Right lobe of liver (tissue), 6 donors: ENCODE results near the gene PDLIM5. TPM values are rescaled to one million over a fixed set of nuclear protein-coding genes. Genes with fewer than 3 reads are reported as not detected.
"Not testable (repeated sequence)": the region's sequence is repeated elsewhere in the genome, so short reads cannot be mapped to it uniquely, and the experiment has no call there.

Source experiments
- ATAC-seq, 4 donors: fragments of 200-7000 bp; cut with Tn5 transposase; one replicate each; pipeline ENCODE4 v1.9.1; 2020; ENCODE audit warnings: mild to moderate bottlenecking in 4 of 4, moderate library complexity in 4 of 4
- DNase-seq, 3 donors: peaks; one replicate each; pipeline ENCODE4 v3.0.0-alpha.2; 2020
- H3K27ac ChIP-seq, 3 donors: fragments of 200-600 bp; one replicate each; pipeline ENCODE4 v1.8.0; 2022
- H3K27me3 ChIP-seq, 2 donors: fragments of 200-600 bp; one replicate each; pipeline ENCODE4 v1.8.0; 2022
- H3K36me3 ChIP-seq, 4 donors: fragments of 200-600 bp; sonication (generic) in 1 of 4; one replicate each; pipeline versions ENCODE4 v1.5.1 to v1.8.0; 2017 to 2022; ENCODE audit warnings: control low read depth in 1 of 4
- H3K4me1 ChIP-seq, 4 donors: fragments of 200-600 bp; sonication (generic) in 1 of 4; one replicate each; pipeline versions ENCODE4 v1.5.1 to v1.8.0; 2017 to 2022; ENCODE audit warnings: control low read depth in 1 of 4
- H3K4me3 ChIP-seq, 3 donors: fragments of 200-600 bp; one replicate each; pipeline ENCODE4 v1.8.0; 2022
- H3K9me3 ChIP-seq, 4 donors: fragments of 200-600 bp; sonication (generic) in 1 of 4; one replicate each; pipeline versions ENCODE4 v1.5.1 to v1.8.0; 2017 to 2022; ENCODE audit warnings: control low read depth in 1 of 4
- CTCF ChIP-seq, 4 donors: fragments of 200-600 bp in 3 of 4; fragments of 450-650 bp in 1 of 4; IDR thresholded peaks; one replicate each; pipeline versions ENCODE4 v1.5.1 to v1.8.0; 2016 to 2022; ENCODE audit warnings: antibody characterized with exemption in 4 of 4, mild to moderate bottlenecking in 2 of 4
- POLR2A ChIP-seq: fragments of 450-650 bp; IDR thresholded peaks from one replicate; pipeline ENCODE4 v1.6.1; 2017; ENCODE audit warnings: antibody characterized with exemption, mild to moderate bottlenecking
- WGBS: methylation state at CpG from one replicate; pipeline ENCODE4 v1.1.6; 2018; ENCODE audit warnings: low coverage, low lambda C conversion rate; ENCODE audit not compliant: insufficient coverage; ENCODE audit errors: missing lambda C conversion rate; 5-methylcytosine and 5-hydroxymethylcytosine counted together
- intact Hi-C, 2 donors: fragments of 100-400 bp; cut with DNase I; formaldehyde crosslinking; loops; one replicate each; pipeline versions ENCODE4 v1.11.2 to v1.14.1; 2022
- total RNA-seq, 6 experiments: library from RNA; depleted of rRNA in 2 of 6; stranded (reverse); fragments of >200 nt in 2 of 6; fragmentation: NEBNext Ultra II Directional in 3 of 6; extraction: Animal tissue kit (Norgen Biotek cat#: 25700) in 3 of 6; gene quantifications; one replicate each; pipeline versions ENCODE4 v1.1.0 to v1.2.4, GENCODE V29; 2016 to 2023
- donor health status: DM: no; HTN: yes; CAD: no.
- donor health status: DM: no; HTN: no; CAD: no.
- donor health status: DM: no; HTN: no; CAD: no.
- donor health status: DM: no; HTN: yes; CAD: no.
- donor health status: DM: no; HTN: yes; CAD: no.

PDLIM5 gene
- total RNA-seq, 6 experiments from 2014 or later, result 71.9 to 135 (median 101) TPM

- Histone ChIP-seq H3K4me1 (peaks cover 0 to 48% (median 8%) of the 10 kb centered on the region in 4 donors), H3K36me3 (no peaks in the 10 kb centered on the region), H3K27me3 (no peaks in the 10 kb centered on the region), H3K27ac (no peak overlapping the region), H3K4me3 (no peak overlapping the region), H3K9me3 (no peaks in the 10 kb centered on the region)
- TF ChIP-seq CTCF (IDR thresholded peaks at IDR 0.05), result no peak
- TF ChIP-seq POLR2A, result no peak
- ATAC-seq (no peak), DNase-seq (no peak)
- WGBS, result 89% methylated on average over 3 of the region's 4 CpGs
- intact Hi-C loops, result no loop called here
Observed at GRCh38 chr4:94468093-94468769, 16.5 kb downstream of the PDLIM5 start.

GRCh38 chr4:94469221-94469784, 17.6 kb downstream of the PDLIM5 start:
- intact Hi-C loops, result no loop called here
- no peaks in the 10 kb centered on the region for H3K27me3 ChIP-seq
- ATAC-seq (no peak), DNase-seq (no peak)
- 43% methylated on average over 1 of the region's 1 CpG for WGBS
- H3K4me3 ChIP-seq, result no peak overlapping the region
- peaks cover 0 to 43% (median 6%) of the 10 kb centered on the region in 4 donors for H3K4me1 ChIP-seq
- TF ChIP-seq CTCF (IDR thresholded peaks at IDR 0.05) (no peak), POLR2A (no peak)
- H3K36me3 ChIP-seq, result no peaks in the 10 kb centered on the region
- no peak overlapping the region for H3K27ac ChIP-seq
- H3K9me3 ChIP-seq, result no peaks in the 10 kb centered on the region

- no peaks in the 10 kb centered on the region for H3K27me3 ChIP-seq
- 96% methylated on average over 4 of the region's 4 CpGs for WGBS
- no peak overlapping the region for H3K27ac ChIP-seq
- H3K9me3 ChIP-seq, result no peaks in the 10 kb centered on the region
- TF ChIP-seq POLR2A (no peak), CTCF (IDR thresholded peaks at IDR 0.05) (no peak)
- intact Hi-C loops, result no loop called here
- ATAC-seq (no peak), DNase-seq (no peak)
- H3K36me3 ChIP-seq, result no peaks in the 10 kb centered on the region
- no peak overlapping the region for H3K4me3 ChIP-seq
- H3K4me1 ChIP-seq, result peaks cover 0 to 43% (median 8%) of the 10 kb centered on the region in 4 donors
Observed at GRCh38 chr4:94470132-94470531, 18.4 kb downstream of the PDLIM5 start.

- H3K36me3 ChIP-seq, intact Hi-C loops, DNase-seq, H3K4me3 ChIP-seq, H3K9me3 ChIP-seq, H3K27me3 ChIP-seq, H3K27ac ChIP-seq, ATAC-seq: not testable (repeated sequence)
- WGBS, result 100% methylated on average over 2 of the region's 4 CpGs
- H3K4me1 ChIP-seq, result peaks cover 0 to 44% (median 8%) of the 10 kb centered on the region in 4 donors
Observed at GRCh38 chr4:94470782-94471181, 19.0 kb downstream of the PDLIM5 start.

GRCh38 chr4:94472056-94472826, 20.5 kb downstream of the PDLIM5 start:
- no peak for TF ChIP-seq CTCF (IDR thresholded peaks at IDR 0.05)
- TF ChIP-seq POLR2A, result no peak
- H3K4me3 ChIP-seq, result no peak overlapping the region
- no peaks in the 10 kb centered on the region for H3K9me3 ChIP-seq
- intact Hi-C loops, result no loop called here
- H3K4me1 ChIP-seq, result peaks cover 0 to 44% (median 9%) of the 10 kb centered on the region in 4 donors
- no peak for DNase-seq
- 87% methylated on average over 5 of the region's 5 CpGs for WGBS
- H3K36me3 ChIP-seq, result no peaks in the 10 kb centered on the region
- H3K27ac ChIP-seq, result peak overlapping the region in 2 of 3 donors; percentile 71 to 83
- no peaks in the 10 kb centered on the region for H3K27me3 ChIP-seq
- peak; percentile 22 to 59 (median 24) for ATAC-seq
